ENCODE measurements around the gene SLC34A2.

The SLC34A2 gene

GRCh38 chr4:25633541-25633940 lies 22.1 kb upstream of the SLC34A2 start:
- no peak for TF ChIP-seq POLR2AphosphoS5 (IDR thresholded peaks at IDR 0.05; ENCODE audit: low read depth, low read length)
- no peak for TF ChIP-seq TAF1 (IDR thresholded peaks at IDR 0.05; ENCODE audit: borderline replicate concordance, insufficient read depth, low read length)
- TF ChIP-seq FOXP2 (optimal IDR thresholded peaks at IDR 0.05; ENCODE audit: borderline replicate concordance, extremely low read depth, extremely low read length, insufficient read depth) = no peak
- TF ChIP-seq SIN3A (IDR thresholded peaks at IDR 0.05; ENCODE audit: borderline replicate concordance, insufficient read depth, low read length) = no peak
- TF ChIP-seq REST (IDR thresholded peaks at IDR 0.05; ENCODE audit: insufficient read depth in 1 of 2, low read depth in 2 of 2, low read length in 2 of 2) = no peak

GRCh38 chr4:25635501-25635900 lies 20.1 kb upstream of the SLC34A2 start:
- TF ChIP-seq FOXP2 (optimal IDR thresholded peaks at IDR 0.05; ENCODE audit: borderline replicate concordance, extremely low read depth, extremely low read length, insufficient read depth) (no peak), SIN3A (IDR thresholded peaks at IDR 0.05; ENCODE audit: borderline replicate concordance, insufficient read depth, low read length) (no peak), POLR2AphosphoS5 (IDR thresholded peaks at IDR 0.05; ENCODE audit: low read depth, low read length) (no peak), TAF1 (IDR thresholded peaks at IDR 0.05; ENCODE audit: borderline replicate concordance, insufficient read depth, low read length) (no peak), REST (IDR thresholded peaks at IDR 0.05; ENCODE audit: insufficient read depth in 1 of 2, low read depth in 2 of 2, low read length in 2 of 2) (no peak)

GRCh38 chr4:25637581-25638220 lies 17.9 kb upstream of the SLC34A2 start:
- no peak for TF ChIP-seq FOXP2 (optimal IDR thresholded peaks at IDR 0.05; ENCODE audit: borderline replicate concordance, extremely low read depth, extremely low read length, insufficient read depth)
- no peak for TF ChIP-seq POLR2AphosphoS5 (IDR thresholded peaks at IDR 0.05; ENCODE audit: low read depth, low read length)
- TF ChIP-seq SIN3A (IDR thresholded peaks at IDR 0.05; ENCODE audit: borderline replicate concordance, insufficient read depth, low read length) = no peak
- no peak for TF ChIP-seq TAF1 (IDR thresholded peaks at IDR 0.05; ENCODE audit: borderline replicate concordance, insufficient read depth, low read length)
- no peak for TF ChIP-seq REST (IDR thresholded peaks at IDR 0.05; ENCODE audit: insufficient read depth in 1 of 2, low read depth in 2 of 2, low read length in 2 of 2)

- TF ChIP-seq TAF1 (IDR thresholded peaks at IDR 0.05; ENCODE audit: borderline replicate concordance, insufficient read depth, low read length) (no peak), POLR2AphosphoS5 (IDR thresholded peaks at IDR 0.05; ENCODE audit: low read depth, low read length) (no peak), REST (IDR thresholded peaks at IDR 0.05; ENCODE audit: insufficient read depth in 1 of 2, low read depth in 2 of 2, low read length in 2 of 2) (no peak), FOXP2 (optimal IDR thresholded peaks at IDR 0.05; ENCODE audit: borderline replicate concordance, extremely low read depth, extremely low read length, insufficient read depth) (no peak), SIN3A (IDR thresholded peaks at IDR 0.05; ENCODE audit: borderline replicate concordance, insufficient read depth, low read length) (no peak)
These were observed 17.4 kb upstream of the SLC34A2 start for GRCh38 chr4:25638221-25638601.

Measured in PFSK-1 (cell line).